Esophagus (tissue), 2 donors: ENCODE data around the gene LRMDA. TPM values are rescaled to one million over a fixed set of nuclear protein-coding genes. Genes with fewer than 3 reads are reported as not detected.

Experiments used
- H3K27ac ChIP-seq, 2 donors: one replicate each; pipeline ENCODE4 v1.5.1; 2013; ENCODE audit warnings: low read depth in 2 of 2, mild to moderate bottlenecking in 2 of 2, inconsistent platforms in 1 of 2, low read length in 1 of 2, moderate library complexity in 1 of 2
- H3K27me3 ChIP-seq, 2 donors: one replicate each; pipeline ENCODE4 v1.6.1; 2013; ENCODE audit warnings: low read length in 2 of 2, control low read depth in 1 of 2, mild to moderate bottlenecking in 1 of 2; ENCODE audit not compliant: insufficient read depth in 2 of 2, control insufficient read depth in 1 of 2
- H3K36me3 ChIP-seq, 2 donors: one replicate each; pipeline ENCODE4 v1.6.1; 2013; ENCODE audit warnings: low read length in 1 of 2; ENCODE audit not compliant: control insufficient read depth in 2 of 2, insufficient read depth in 2 of 2
- H3K4me1 ChIP-seq, 2 donors: one replicate each; pipeline ENCODE4 v1.6.1; 2013; ENCODE audit warnings: low read length in 1 of 2; ENCODE audit not compliant: control insufficient read depth in 2 of 2, insufficient read depth in 2 of 2
- H3K4me3 ChIP-seq, 2 donors: one replicate each; pipeline ENCODE4 v1.5.1; 2013; ENCODE audit warnings: low read length in 2 of 2, mild to moderate bottlenecking in 2 of 2, low read depth in 1 of 2, moderate library complexity in 1 of 2
- H3K9me3 ChIP-seq, 2 donors: one replicate each; pipeline ENCODE4 v1.6.1; 2013; ENCODE audit warnings: mild to moderate bottlenecking in 2 of 2, low read depth in 1 of 2, low read length in 1 of 2, moderate library complexity in 1 of 2; ENCODE audit not compliant: control insufficient read depth in 2 of 2, insufficient read depth in 1 of 2
- WGBS, 2 donors: extraction: QIAGEN DNeasy Blood & Tissue Kit; methylation state at CpG; one replicate each; pipeline ENCODE4 v1.1.7; 2013; 5-methylcytosine and 5-hydroxymethylcytosine counted together
- polyA plus RNA-seq, 2 donors: library from polyadenylated mRNA; stranded (reverse); fragments of 200-250 nt; gene quantifications; one replicate each; pipeline ENCODE4 v1.2.3, GENCODE V29; 2013
- donor health status: healthy with polysubstance abuse.
- donor health status: Bipolar disorder and iron deficiency.

Gene LRMDA
- polyA plus RNA-seq, 2 donors, result 1.8 to 4.0 TPM

DNA sequence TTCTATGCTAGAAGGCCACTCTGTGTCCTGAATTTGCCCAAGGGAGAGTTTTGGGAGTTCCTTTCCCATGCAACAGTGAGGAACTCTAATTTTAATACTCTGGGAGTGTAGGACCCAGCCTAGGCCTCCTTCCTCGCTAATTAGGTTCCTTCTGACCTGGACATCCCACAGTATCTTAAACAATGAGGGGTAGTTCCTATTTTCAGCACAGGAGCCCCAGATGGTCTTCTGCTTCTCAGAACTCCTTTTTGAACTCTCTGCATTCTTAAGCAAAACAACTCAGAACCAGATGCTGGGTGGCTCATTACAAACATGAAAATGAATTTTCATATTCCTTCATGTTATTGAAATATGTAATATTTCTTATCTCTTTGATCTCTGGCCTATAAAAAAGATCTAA lies 116.9 kb downstream of the LRMDA start:
- Histone ChIP-seq H3K4me3 (no peak overlapping the region), H3K9me3 (no peaks in the 10 kb centered on the region), H3K36me3 (no peaks in the 10 kb centered on the region), H3K27me3 (no peaks in the 10 kb centered on the region), H3K4me1 (no peaks in the 10 kb centered on the region), H3K27ac (no peak overlapping the region)
- WGBS, 2 donors, result 68 to 75% methylated on average over 1 of the region's 1 CpG

DNA sequence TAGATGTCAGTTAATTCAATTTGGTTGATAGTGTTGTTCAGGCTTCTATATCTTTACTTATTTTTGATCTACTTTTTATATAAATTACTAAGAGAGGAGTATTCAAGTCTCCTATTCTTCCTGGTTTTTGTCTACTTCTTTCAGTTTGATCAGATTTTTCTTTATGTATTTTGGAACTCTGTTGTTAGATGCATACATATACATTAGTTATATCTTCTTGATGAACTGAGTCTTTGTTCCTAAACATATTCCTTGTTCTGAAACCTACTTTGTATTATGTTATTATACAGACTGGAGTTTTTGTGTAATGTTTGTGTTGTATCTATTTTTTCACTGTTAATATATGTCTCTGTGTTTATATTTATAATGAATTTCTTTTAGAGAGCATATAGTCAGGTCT lies 118.8 kb downstream of the LRMDA start:
- H3K36me3 ChIP-seq, result no peaks in the 10 kb centered on the region

DNA sequence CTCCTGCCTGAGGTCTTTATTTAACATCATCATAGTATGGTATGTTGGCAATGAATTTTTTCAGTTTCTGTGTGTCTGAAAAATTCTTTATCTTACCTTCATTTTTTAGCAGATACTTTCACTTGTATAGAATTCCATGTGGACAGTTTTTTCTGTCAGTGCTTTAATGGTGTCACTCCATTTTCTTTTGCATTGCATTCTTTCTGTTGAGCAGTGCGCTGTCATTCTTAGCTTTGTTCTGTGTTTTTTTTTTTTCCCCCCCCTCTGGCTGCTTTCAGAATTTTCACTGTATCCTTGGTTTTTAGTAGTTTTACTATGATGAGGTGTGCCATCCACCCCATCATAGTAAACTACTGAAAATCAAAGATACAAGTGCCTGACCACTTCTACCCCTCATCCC lies 120.7 kb downstream of the LRMDA start:
- Histone ChIP-seq H3K4me1 (no peaks in the 10 kb centered on the region), H3K9me3 (no peaks in the 10 kb centered on the region), H3K4me3 (no peak overlapping the region), H3K27me3 (no peaks in the 10 kb centered on the region), H3K27ac (no peak overlapping the region), H3K36me3 (no peaks in the 10 kb centered on the region)
- 96 to 100% methylated on average over 1 of the region's 1 CpG for WGBS, 2 donors

More for the DNA sequence above, 118.8 kb downstream of the LRMDA start:
- no peaks in the 10 kb centered on the region for H3K9me3 ChIP-seq
- no peaks in the 10 kb centered on the region for H3K4me1 ChIP-seq
- no peaks in the 10 kb centered on the region for H3K27me3 ChIP-seq
- no peak overlapping the region for H3K27ac ChIP-seq
- H3K4me3 ChIP-seq, result no peak overlapping the region

DNA sequence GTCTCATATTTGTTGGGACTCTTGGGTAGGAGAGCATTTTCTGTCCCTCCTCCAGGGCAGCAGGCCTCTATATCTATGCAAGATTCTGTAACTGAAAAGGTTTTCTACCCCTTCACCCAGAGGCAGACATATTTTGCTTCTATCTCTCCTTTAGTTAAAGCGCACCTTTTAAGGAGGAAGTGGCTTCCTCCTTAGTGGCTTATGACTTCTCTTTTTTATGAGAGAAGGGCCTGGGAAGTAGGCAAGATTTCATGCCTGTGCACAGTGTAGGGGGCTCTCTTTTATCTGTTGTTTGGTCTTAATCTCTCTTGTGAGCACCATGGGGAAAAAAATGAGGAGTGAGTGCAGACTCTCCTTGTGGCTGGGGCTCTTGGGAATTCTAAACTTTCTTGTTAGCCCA lies 122.1 kb downstream of the LRMDA start:
- no peaks in the 10 kb centered on the region for H3K9me3 ChIP-seq
- no peak overlapping the region for H3K4me3 ChIP-seq
- no peaks in the 10 kb centered on the region for H3K36me3 ChIP-seq
- H3K27ac ChIP-seq, result no peak overlapping the region
- WGBS, 2 donors, result 78% methylated on average over 1 of the region's 1 CpG
- no peaks in the 10 kb centered on the region for H3K27me3 ChIP-seq
- H3K4me1 ChIP-seq, result no peaks in the 10 kb centered on the region

DNA sequence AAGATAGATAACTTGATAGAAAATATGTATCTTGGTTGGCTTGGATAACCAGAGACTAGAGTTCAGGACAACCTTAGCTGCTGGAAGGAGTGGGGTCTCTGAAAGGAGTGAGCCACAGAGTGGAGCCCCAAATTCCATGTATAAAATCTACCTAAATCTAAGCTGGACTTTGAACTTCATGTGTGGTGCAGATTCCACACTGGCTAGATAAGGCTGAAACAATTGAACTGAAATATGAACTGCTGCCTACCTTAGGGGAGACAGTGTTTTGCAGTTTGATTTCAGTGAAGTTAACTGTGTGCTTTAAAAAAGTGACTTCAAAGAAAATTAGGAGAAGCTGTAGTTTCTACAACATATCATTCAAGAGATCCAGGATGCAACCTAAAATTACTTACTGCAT lies 123.9 kb downstream of the LRMDA start:
- no peaks in the 10 kb centered on the region for H3K27me3 ChIP-seq
- no peaks in the 10 kb centered on the region for H3K36me3 ChIP-seq
- no peak overlapping the region for H3K4me3 ChIP-seq
- H3K4me1 ChIP-seq, result no peaks in the 10 kb centered on the region
- H3K27ac ChIP-seq, result no peak overlapping the region
- H3K9me3 ChIP-seq, result no peaks in the 10 kb centered on the region

DNA sequence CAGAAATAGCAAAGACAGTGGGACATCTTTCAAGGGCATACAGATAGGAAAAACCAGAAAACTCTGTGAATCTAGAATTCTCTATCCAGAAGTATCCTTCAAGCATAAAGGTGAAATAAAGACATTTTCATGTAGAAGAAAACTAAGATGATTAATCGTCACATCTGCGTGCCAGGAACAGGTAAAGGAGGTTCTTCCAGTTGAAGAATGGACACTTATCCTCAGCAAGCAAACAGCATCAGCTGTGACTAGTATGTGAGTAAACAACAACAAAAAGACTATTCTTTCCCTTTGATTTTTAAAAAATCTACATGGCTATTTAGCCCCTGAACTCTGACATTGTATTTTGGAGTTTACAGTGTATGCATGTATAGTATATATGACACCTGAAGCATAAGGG lies 124.9 kb downstream of the LRMDA start:
- Histone ChIP-seq H3K4me1 (no peaks in the 10 kb centered on the region), H3K27ac (no peak overlapping the region), H3K4me3 (no peak overlapping the region), H3K9me3 (no peaks in the 10 kb centered on the region), H3K36me3 (no peaks in the 10 kb centered on the region), H3K27me3 (no peaks in the 10 kb centered on the region)
- 40 to 55% methylated on average over 2 of the region's 2 CpGs for WGBS, 2 donors

DNA sequence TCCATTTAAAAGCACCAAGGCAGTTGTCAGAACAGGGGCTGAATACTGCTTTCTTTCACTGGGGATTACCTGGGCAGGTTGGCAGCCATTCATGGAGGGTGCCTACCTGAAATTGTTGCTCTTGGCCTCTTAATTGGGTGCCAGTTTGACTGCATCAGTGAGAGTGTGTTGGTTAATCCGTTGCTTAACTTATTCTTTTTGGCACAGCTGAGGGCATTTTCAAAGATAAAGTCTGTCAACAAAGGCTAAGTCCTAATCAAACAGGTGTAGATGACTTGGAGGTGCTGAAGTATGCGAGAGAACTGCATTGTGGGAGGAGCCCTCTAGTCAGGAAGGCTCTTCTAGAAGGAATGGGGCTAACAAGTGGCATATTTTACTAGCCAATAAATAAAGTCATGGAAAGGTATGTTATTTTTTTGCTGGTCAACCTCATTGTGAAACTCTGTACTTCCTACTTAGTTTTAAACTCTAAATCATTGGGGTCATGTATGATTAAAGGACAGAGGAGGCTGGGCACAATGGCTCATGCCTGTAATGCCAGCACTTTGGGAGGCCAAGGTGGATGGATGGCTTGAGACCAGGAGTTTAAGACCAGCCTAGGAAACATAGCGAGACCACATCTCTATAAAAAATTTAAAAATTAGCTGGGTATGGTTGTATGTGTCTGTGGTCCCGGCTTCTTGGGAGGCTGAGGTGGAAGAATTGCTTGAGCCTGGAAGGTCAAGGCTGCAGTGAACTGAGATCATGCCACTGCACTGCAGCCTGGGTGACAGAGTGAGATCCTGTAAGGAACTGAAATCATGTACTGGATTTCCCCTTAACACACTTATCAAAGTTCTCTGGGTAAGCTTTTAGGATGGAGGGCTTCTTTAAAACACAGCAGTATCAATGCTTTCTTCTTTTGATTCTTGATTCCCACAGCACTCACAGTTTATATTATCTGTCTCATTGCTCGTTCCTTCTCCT lies 134.1 kb downstream of the LRMDA start:
- Histone ChIP-seq H3K4me1 (no peaks in the 10 kb centered on the region), H3K9me3 (peaks cover 0 to 2% of the 10 kb centered on the region in 2 donors), H3K27ac (no peak overlapping the region), H3K36me3 (no peaks in the 10 kb centered on the region), H3K27me3 (no peaks in the 10 kb centered on the region), H3K4me3 (no peak overlapping the region)
- WGBS, 2 donors, result 74 to 80% methylated on average over 5 of the region's 5 CpGs

DNA sequence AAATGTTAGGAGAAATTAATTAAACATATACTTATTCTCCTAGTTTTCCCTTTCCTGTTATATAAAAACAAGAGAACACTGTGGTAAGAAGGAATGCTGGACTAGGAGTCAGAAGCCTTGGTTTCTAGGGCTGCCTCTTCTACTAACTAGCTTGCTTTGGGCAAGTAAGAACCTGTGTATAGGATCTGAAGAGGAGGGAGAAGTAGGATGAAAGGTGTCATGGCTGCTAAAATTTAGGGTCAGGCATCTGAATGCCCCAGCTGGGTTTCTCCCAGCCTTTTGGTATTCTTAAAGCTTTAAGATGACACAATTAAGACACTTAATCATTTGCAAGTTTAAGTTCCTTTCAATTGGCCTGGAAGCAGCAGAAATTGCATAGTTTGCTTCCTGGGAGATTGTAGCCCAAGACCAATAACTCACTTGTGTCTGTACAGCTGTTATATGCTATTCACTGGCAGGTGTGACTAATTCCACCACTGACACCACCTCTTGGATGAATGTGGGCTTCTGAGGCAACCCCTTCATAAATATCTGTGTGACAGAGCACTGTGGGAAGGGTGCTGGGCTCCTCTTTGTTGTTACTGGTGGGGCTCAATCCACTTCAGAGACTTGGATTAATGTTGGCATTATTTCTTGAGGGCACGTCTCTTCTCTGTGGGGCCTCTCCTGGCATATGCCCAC lies 137.2 kb downstream of the LRMDA start:
- no peak overlapping the region for H3K4me3 ChIP-seq

DNA sequence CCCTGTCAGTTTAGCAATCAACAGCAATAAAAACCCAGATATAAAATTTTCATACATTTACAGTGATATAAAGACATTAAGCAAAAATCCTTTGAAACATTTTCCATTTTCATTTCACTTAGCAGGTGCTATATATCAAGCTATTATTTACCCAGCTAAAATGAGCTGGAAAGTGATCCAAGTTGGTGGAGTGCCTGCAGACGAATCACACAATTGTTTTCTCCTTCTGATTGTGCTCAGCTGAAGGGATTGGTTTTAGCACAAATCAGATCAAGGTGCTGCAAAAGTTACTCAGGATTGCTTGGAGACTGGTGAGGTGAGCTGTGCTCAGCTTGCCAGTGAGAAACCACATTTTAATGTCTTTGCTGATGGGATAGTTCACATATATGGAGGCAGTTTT lies 138.1 kb downstream of the LRMDA start:
- H3K4me3 ChIP-seq, result no peak overlapping the region
- no peaks in the 10 kb centered on the region for H3K4me1 ChIP-seq
- H3K36me3 ChIP-seq, result no peaks in the 10 kb centered on the region
- WGBS, 2 donors, result 28 to 36% methylated on average over 1 of the region's 1 CpG
- no peak overlapping the region for H3K27ac ChIP-seq
- no peaks in the 10 kb centered on the region for H3K9me3 ChIP-seq
- H3K27me3 ChIP-seq, result no peaks in the 10 kb centered on the region

More for the DNA sequence above, 137.2 kb downstream of the LRMDA start:
- H3K9me3 ChIP-seq, result peaks cover 0 to 2% of the 10 kb centered on the region in 2 donors
- H3K36me3 ChIP-seq, result no peaks in the 10 kb centered on the region
- WGBS, 2 donors, result 46 to 85% methylated on average over 1 of the region's 1 CpG
- H3K27ac ChIP-seq, result no peak overlapping the region
- H3K4me1 ChIP-seq, result no peaks in the 10 kb centered on the region
- no peaks in the 10 kb centered on the region for H3K27me3 ChIP-seq
